A673 (cell line): Measurements from ENCODE around the gene ADIPOQ. TPM values are rescaled to one million over a fixed set of nuclear protein-coding genes. Genes with fewer than 3 reads are reported as not detected.
"Not testable (repeated sequence)": the region's sequence is repeated elsewhere in the genome, so short reads cannot be mapped to it uniquely, and the experiment has no call there.

ENCODE experiments used
- BruUV-seq: library from RNA; stranded (reverse); fragments of 400-500 nt; replicated peaks from 2 replicates; lab custom pipeline; 2021; lab: Mats Ljungman, UMichigan
- CTCF ChIA-PET: fragments of 300-600 bp; sonication (Branson Sonifier 250); formaldehyde crosslinking; loops from one replicate; lab custom pipeline; 2022; ENCODE audit warnings: antibody characterized with exemption; lab: Charles Lee
- POLR2A ChIA-PET: fragments of 300-600 bp; sonication (Branson Sonifier 250); formaldehyde crosslinking; loops from one replicate; lab custom pipeline; 2022; ENCODE audit warnings: antibody characterized with exemption; ENCODE audit not compliant: low non-redundant PET; lab: Charles Lee
- DNase-seq: peaks from one replicate; pipeline ENCODE4 v3.0.0-alpha.2; 2015; ENCODE audit warnings: low spot score
- H3K27ac ChIP-seq: fragments of 200-600 bp; sonication (generic); 2 replicates; pipeline ENCODE4 v1.5.1; 2016; ENCODE audit warnings: mixed run types, low read depth, mild to moderate bottlenecking, mixed read lengths, antibody characterized with exemption, low read length; ENCODE audit not compliant: poor library complexity, severe bottlenecking
- H3K27me3 ChIP-seq: fragments of 200-600 bp; sonication (generic); replicated peaks from 2 replicates; pipeline ENCODE4 v1.6.1; 2017; ENCODE audit warnings: mixed run types, low read depth, mild to moderate bottlenecking, mixed read lengths, antibody characterized with exemption, low read length; ENCODE audit not compliant: insufficient read depth, poor library complexity
- H3K36me3 ChIP-seq: fragments of 200-600 bp; sonication (generic); 2 replicates; pipeline ENCODE4 v1.6.1; 2016; ENCODE audit warnings: mixed run types, mild to moderate bottlenecking, mixed read lengths, antibody characterized with exemption, low read length; ENCODE audit not compliant: insufficient read depth, poor library complexity, severe bottlenecking
- H3K4me1 ChIP-seq: fragments of 200-600 bp; sonication (generic); 2 replicates; pipeline ENCODE4 v1.6.1; 2017; ENCODE audit warnings: mixed run types, mild to moderate bottlenecking, mixed read lengths, antibody characterized with exemption, low read length; ENCODE audit not compliant: insufficient read depth, poor library complexity, severe bottlenecking
- H3K4me3 ChIP-seq: fragments of 200-600 bp; sonication (generic); 2 replicates; pipeline ENCODE4 v1.5.1; 2016; ENCODE audit warnings: low read depth, mixed run types, mild to moderate bottlenecking, mixed read lengths, low read length; ENCODE audit not compliant: poor library complexity, severe bottlenecking
- H3K9me3 ChIP-seq: fragments of 200-600 bp; sonication (generic); 2 replicates; pipeline ENCODE4 v1.6.1; 2016; ENCODE audit warnings: mixed run types, low read depth, mild to moderate bottlenecking, mixed read lengths, antibody characterized with exemption, low read length; ENCODE audit not compliant: poor library complexity, severe bottlenecking
- CTCF ChIP-seq: fragments of 300-800, 200-600 bp; sonication (generic); conservative IDR thresholded peaks from 2 replicates; pipeline ENCODE4 v1.5.1; 2017; ENCODE audit warnings: low read depth, mild to moderate bottlenecking, antibody characterized with exemption, low read length, moderate library complexity, mixed read lengths
- EZH2 ChIP-seq: fragments of 200-600 bp; sonication (generic); IDR thresholded peaks from 2 replicates; pipeline ENCODE4 v1.6.1; 2017; ENCODE audit warnings: borderline replicate concordance, low read depth, mild to moderate bottlenecking, mixed read lengths, antibody characterized with exemption, low read length; ENCODE audit not compliant: poor library complexity, severe bottlenecking
- intact Hi-C: fragments of 100-400 bp; cut with micrococcal nuclease; formaldehyde crosslinking; loops from one replicate; pipeline ENCODE4 v1.10.0; 2022; ENCODE audit not compliant: unreplicated experiment
- total RNA-seq: library from RNA; stranded (reverse); gene quantifications from 2 replicates; pipeline ENCODE4 v1.2.3, GENCODE V29; 2021

ADIPOQ gene
- total RNA-seq, 1 experiment from 2014 or later = not detected

- Histone ChIP-seq H3K9me3 (no peaks in the 10 kb centered on the region), H3K27me3 (no peaks in the 10 kb centered on the region), H3K36me3 (no peaks in the 10 kb centered on the region), H3K4me3 (no peak overlapping the region), H3K4me1 (peaks cover 22% of the 10 kb centered on the region), H3K27ac (no peak overlapping the region)
- ChIA-PET POLR2A (no interaction called here), CTCF (no interaction called here)
- intact Hi-C loops = no loop called here
- TF ChIP-seq EZH2 = no peak
- no peak for TF ChIP-seq CTCF
- DNase-seq = no peak
- no TSS peak for BruUV-seq
Measured at GRCh38 chr3:186845756-186846155, 3.2 kb downstream of the ADIPOQ start.

- Histone ChIP-seq H3K9me3 (no peaks in the 10 kb centered on the region), H3K4me3 (no peak overlapping the region), H3K27me3 (no peaks in the 10 kb centered on the region), H3K4me1 (peaks cover 22% of the 10 kb centered on the region), H3K36me3 (no peaks in the 10 kb centered on the region), H3K27ac (peak overlapping the region; percentile 23)
- intact Hi-C loops = no loop called here
- peak; percentile 54 for DNase-seq
- BruUV-seq = no TSS peak
- ChIA-PET POLR2A (no interaction called here), CTCF (interaction anchor here (0.6 to 1.1 kb wide), 2 partner anchors 25 to 318 kb away, joined by 3 to 5 read pairs; no protein-coding TSS in a partner anchor)
- no peak for TF ChIP-seq CTCF
- TF ChIP-seq EZH2 = no peak
Measured at GRCh38 chr3:186847437-186847836, 4.9 kb downstream of the ADIPOQ start.

GRCh38 chr3:186849374-186849975, 7.0 kb downstream of the ADIPOQ start:
- Histone ChIP-seq H3K4me1 (peaks cover 22% of the 10 kb centered on the region), H3K27me3 (no peaks in the 10 kb centered on the region), H3K27ac (no peak overlapping the region), H3K36me3 (no peaks in the 10 kb centered on the region), H3K4me3 (no peak overlapping the region), H3K9me3 (no peaks in the 10 kb centered on the region)
- CTCF ChIA-PET = interaction anchor here (0.6 to 1.9 kb wide), 15 partner anchors 22 to 830 kb away, joined by 3 to 59 read pairs (median 4); partner anchors contain the start of gene RPL39L
- DNase-seq = peak; percentile 67
- POLR2A ChIA-PET = no interaction called here
- intact Hi-C loops = loop anchor here (1.0 kb wide), 1 partner anchor 316 kb away; no protein-coding TSS in a partner anchor
- TF ChIP-seq CTCF (peak; percentile 71), EZH2 (no peak)
- BruUV-seq = no TSS peak

- H3K27ac ChIP-seq, POLR2A ChIA-PET, H3K36me3 ChIP-seq, H3K27me3 ChIP-seq, H3K9me3 ChIP-seq, DNase-seq, CTCF ChIA-PET, BruUV-seq, intact Hi-C loops, H3K4me3 ChIP-seq: not testable (repeated sequence)
- peaks cover 18% of the 10 kb centered on the region for H3K4me1 ChIP-seq
Measured at GRCh38 chr3:186851835-186852234, 9.3 kb downstream of the ADIPOQ start.
